Stimulated activated CD4-positive, alpha-beta T cell treated with anti-CD3 and anti-CD28 coated beads, Interleukin-1b, Interleukin-23, amount 100 ng/mL, for 4 hours (primary cell): Measurements from ENCODE around the gene SNCA.

ENCODE experiments used
- DNase-seq, 2 donors: peaks; one replicate each; pipeline ENCODE4 v3.0.0-alpha.2; 2020; ENCODE audit warnings: low read depth in 2 of 2

SNCA gene

DNA sequence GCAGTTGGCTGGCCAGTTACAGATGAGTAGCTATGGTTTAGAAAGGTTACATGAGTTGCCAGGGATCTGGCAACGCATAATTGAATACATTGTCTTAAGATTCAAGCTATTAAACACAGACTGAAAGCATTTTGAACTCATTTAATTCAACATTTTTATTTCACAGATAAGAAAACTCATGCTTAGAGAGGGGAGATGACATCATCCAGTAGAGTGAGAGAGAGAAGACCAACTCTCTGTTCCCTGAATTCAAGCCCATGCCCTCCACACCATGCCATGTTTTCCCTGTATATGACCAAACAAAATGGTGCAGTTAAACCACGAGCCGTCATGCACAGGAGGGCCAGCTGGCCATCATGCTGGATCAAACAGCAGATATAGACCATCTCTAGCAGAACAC is 22.6 kb downstream of the SNCA start:
- DNase-seq, result no peak

DNA sequence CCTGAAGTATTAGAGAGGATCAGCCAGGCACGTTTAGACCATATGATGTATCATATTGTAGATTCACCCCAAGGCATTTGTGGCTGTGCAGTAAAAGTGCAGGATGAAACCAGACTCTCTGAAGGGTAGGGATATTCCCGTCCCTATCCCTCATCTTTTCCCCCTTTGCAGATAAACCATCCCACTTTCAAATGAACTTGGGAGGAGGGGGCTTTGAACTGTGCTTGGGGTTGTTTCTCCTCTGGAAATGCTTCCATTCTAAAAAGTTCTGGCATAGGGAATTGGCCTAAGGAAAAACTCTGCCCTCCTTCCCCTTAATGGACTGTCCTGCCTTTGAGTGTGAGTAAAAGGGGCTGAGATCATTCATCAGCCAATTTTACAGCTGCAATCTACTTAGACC is 23.8 kb downstream of the SNCA start:
- DNase-seq, result no peak

DNA sequence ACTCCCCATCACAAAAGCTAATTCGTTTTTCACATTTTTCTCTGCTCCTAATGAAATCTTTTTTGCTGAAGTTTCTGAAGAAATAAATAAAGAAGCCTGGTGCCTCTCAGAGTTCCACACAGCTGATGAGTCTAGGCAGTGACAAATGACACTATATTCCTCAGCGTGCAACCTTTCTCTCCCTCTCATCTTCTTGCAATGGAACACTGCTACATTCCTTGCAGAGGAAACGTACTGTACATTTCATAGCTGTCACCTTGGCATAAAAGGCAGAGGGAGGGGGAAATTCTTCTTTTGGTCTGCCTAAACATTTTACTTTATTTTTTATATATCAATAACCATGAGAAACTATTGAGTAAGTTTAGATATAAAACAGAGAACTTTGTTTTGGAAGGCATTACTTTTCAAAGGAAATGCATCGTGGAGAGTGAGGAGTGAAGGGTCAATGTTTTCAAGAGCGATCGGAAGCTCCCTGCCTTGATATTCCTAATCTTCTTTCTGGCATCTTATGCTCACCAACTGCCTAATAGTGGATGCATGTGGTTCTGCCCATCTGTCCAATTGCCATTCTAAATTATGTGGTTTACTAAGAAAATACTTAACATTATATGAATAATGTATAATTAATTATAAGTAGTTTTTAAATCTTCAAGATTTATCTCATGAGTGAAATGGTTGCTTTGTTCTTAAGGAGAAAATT is 29.4 kb downstream of the SNCA start:
- no peak for DNase-seq

DNA sequence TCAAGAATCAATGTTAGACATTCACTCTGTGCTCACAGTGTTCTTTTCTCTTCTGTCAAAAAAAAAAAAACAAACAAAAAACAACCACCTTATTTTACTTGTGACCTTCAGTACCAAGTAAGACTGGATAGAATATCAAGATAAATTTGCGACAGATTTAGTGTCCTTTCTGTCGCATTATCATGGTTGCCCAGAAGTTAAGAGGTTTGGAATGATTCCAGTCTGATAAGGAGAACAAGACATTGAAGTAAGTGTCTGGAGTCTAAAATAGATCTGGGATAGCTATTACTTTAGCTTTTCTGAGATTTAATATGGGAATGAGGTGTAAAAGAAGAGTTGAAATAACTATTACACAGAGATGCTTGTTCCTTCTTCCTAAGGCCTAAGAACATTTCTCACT is 31.7 kb downstream of the SNCA start:
- no peak for DNase-seq

DNA sequence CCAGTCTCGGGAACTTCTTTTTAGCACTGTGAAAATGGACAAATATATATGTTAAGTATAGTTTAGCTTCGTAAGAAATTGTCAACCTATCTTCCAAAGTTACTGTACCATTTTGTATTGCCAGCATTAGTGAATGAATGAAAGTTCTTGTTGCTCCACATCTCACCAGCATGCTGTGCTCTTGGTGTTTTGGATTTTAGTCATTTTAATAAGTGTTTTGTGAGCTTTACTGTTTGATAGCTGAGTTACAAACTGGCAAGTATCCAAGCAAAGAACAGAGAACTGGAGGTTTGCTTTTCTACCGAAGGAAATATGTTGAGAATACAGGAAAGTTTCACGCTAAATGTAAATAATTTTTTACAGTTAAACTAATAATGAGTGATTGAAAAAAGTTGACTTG is 33.0 kb downstream of the SNCA start:
- DNase-seq, result no peak

DNA sequence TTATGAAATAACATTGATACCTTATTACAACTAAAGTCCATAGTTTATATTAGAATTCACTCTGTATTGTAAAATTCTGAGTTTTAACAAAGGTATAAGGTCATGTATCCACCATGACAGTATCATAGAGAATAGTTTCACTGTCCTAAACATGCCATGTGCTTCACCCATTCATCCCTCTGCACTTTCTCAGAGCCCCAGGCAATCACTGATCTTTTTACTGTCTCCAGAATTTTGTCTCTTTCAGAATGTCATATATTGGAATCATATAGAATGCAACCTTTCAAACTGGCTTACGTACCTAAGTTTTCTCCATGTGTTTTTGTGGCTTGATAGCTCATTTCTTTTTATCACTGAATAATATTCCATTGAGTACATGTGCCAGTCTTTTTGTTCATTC is 33.9 kb downstream of the SNCA start:
- DNase-seq, result no peak

DNA sequence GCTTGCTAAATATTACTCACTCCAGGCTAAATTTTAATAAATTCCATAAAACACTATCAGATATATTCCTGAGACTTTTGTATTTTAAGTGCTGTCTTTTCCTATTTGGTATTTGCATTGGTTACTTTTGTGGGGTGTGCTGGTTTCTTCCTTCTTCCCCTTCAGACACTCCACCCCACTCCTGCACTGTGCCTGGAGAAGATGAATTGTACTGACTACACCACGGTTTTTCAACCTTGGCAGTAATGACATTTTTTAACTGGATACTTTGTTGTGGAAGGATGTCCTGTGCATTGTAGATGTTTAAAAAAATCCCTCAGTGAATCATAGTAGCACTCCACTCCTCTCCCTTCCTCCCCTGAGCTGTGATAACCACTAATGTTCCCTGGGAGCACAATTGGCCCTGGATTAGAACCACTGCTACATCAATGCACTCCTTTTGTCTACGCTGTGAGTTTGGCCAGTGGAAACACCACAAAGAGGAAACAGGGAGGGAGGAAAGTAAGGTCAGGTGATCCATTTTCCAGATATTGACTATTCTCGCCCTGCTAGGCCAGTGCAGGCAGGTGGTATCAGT is 36.3 kb downstream of the SNCA start:
- DNase-seq, result no peak

DNA sequence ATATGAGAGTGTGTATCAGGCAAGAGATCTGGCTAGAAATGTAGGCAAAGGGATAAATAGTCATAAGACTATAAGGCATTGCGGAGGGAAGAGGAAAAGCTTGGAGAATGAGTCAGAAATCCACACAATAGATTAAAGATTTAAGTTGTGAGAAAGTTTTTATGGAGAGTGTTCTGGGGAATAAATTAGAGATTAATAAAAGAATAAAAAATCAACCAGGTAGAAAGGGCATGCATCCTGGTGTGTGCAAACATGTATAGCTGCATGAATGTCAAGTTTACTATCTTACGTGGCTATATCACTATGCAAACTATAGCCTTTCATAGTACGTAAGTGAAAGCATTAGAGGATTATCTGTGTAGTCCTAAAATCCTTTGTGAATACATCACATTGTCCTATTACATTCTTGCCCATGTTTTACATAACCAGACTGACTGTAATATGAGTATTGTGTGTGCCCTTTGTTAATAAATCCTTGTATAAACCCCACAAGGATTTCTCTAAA is 36.9 kb downstream of the SNCA start:
- no peak for DNase-seq

DNA sequence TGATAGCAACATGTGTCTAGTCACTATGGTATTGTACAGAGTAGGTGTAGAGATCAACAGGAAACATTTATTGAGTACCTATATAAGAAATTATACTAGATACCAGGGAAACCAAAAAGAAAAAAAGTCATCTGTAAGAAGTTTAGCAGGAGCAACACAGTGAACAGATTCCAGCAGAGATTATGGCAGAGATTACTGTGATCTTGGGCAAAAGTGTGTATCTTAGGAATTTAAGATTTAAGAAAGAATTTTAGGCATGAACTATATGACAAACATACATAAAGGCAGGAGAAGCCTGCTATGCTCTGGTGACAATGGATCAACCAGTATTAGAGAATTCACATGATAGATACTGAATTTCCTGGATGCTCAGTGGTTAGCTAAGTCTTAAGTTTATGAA is 37.9 kb downstream of the SNCA start:
- no peak for DNase-seq

DNA sequence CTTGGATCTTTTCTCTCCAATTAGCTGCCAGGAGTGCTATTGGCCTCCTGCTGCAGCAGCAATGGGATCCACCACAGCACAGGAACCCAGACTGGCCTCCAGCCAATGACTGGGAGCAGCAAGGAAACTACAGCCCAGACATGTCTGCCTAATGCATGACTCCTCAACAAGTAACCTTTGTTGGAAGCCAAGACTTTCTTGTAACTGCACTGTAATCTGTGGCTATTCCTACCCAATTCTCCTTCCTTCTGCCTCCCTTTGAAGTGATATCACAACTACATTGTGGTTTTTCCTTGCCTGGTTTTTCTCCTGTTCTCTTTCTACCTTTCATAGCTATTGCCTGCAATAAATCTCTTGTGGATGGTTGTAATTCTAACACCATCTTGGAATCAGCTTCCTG is 39.8 kb downstream of the SNCA start:
- DNase-seq, result no peak

DNA sequence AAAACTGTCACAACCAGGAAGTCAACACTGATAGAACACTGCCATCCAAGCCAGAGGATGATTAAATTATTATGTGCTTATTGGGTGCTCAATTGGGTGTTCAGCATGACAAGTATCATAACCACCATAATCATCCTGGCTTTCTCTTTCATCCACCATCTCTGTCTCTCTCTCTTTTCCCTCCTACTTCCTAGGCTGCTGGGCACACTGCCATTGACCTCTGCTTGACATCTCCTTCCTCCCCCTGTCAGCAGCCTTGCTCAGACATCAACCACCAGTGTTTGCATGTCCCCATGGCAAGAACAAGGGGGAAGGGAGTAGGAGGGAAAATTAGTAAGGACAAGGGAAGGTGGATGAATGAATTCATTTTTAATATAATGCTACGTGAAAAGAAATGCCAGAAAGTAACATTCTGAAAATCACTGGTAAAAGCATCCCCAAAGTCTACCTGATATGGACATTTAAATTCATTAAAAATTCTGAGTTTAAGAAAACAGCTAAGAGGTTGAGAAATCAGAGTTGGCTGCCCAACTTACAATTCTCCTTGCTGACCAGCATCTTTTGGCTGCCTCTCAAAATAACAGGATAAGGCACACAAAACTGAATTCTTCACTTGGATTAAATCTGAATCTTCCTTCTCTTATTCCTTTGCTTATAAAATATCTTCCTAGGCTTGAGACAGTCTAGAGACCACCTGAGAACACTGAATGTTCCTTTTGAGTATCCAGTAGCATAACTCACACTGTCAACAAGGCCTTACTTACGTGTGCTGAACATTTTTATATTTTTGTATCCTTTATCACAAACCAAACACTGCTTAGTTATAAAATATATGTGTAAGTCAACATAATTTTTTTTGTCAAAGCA is 48.5 kb downstream of the SNCA start:
- no peak for DNase-seq

DNA sequence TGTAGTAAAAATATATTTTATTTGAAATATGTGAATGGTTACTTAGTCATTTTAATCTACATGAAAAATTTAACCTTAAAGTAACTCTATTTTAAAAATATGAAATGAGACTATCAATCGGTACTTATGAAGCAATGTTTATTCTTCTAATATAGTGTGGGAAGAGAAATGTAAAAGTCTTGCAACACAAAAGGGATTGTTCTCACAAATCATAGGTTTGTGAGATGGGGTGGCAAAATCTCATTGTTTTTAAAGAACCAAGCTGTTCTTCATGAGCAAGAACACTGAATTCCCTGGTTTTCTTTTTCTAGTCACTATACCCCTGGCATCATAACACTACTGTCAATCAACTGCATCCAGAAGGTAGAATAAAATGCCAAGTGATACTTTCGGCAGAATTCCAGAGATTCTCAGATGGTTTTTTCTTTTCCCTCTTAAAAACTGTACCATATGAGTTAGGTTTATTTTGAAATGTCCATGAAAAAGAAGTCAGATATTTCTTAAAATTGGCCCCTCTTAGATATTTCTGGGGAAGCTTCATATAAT is 52.2 kb downstream of the SNCA start:
- DNase-seq, result no peak

DNA sequence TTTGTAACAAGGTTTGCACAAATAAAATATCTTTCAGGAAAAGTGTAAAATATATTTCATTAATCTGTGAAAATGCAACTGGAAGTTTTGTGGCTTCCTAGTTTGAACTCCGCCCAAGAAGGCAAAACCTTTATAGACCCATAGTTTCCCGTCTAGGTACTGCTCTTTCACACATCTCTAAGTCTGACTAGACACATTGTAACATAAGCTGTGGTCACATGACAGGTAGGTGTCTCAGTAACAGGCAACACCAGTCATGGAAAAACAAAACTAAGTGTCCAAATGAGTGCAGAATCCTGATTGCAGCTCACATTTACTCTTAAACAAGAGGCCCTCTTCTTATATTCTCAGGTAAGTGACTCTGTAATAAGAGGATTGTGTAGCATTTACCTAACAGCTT is 55.6 kb downstream of the SNCA start:
- no peak for DNase-seq

DNA sequence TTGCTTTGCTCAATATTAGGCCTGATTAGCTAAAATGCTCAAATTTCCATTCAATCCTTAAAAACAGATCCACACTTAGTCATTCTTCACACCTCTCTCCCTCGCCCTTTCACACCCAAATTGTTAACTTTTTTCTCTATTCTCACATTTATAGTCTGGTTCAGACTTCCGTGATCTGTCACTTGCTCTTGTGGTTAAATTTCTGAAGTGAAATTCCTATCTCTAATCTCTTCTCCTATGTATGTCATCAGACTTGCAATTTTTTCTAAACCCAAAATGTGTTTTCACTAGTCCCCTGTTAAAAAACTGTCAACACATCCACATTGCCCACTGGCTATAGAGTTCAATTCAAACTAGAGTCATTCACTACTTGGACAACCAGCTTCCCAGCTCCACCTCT is 63.2 kb downstream of the SNCA start:
- DNase-seq, result no peak

DNA sequence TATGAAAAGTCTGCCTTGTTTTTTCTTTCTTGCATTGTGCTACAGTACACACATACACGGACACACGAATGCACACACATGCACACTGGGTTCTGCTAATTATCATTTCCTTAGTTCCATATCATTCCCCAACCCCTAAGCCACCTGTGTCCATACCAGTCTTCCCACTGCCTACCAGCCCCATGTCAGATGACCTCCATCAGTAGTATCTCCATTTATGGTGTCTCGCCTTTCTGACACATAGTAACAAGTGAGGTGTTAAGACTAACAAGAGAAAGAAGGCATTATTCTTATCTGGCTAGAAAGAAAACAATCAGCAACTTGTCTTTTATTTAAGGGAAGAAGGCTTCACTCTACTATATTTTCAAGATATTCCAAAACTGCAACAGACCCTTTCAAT is 67.1 kb downstream of the SNCA start:
- DNase-seq, result no peak

DNA sequence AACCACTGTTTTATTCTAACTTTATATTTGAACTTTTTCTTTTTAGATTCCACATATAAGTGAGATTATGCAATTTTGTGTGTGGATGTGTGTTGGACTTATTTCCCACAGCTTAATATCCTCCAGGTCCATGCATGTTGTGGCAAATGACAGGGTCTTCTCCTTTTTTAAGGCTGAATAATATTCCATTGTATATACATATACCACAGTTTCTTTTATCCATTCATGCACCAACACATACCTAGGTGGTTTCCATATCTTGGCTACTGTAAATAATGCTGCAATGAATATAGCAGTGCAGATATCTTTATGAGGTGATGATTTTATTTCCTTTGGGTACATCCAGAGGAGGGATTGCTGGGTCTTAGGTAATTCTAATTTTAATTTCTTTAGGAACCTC is 69.0 kb downstream of the SNCA start:
- no peak for DNase-seq

DNA sequence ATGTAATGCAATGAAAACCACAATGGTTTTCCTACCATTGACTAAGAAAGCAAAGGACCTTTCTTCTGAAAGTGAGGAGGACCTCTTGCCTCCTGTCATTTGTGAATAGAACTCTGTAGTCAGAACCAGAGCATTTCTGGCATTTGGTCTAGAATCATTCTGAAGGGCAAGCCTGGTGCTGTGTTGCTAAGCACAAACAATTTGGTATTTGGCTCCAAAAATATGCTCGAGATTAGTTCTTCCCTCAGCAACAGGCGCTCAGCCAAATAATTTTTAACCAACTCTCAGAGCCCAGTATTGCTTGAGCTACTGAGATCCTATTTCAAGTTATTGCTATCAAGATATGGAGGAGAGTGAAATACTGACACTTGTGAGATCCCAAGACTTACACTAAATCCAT is 71.0 kb downstream of the SNCA start:
- no peak for DNase-seq

DNA sequence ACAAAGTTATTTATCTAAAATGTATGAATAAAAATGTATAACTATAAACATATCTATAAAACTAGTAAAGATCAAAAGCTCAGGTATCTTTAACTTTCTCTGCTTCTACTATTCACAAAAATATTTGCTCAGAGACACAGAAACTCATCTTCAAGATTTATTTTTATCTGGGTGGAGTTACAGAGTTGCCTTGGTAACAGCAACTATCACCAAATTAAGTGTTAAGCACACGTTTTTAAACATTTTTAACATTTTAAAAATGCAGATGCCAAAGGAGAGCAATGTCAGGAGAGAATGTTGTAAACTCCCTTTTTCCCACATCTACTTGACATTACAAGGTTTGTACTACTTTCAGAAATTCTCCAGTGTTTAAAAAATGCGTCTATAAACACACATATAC is 71.4 kb downstream of the SNCA start:
- DNase-seq, result no peak

DNA sequence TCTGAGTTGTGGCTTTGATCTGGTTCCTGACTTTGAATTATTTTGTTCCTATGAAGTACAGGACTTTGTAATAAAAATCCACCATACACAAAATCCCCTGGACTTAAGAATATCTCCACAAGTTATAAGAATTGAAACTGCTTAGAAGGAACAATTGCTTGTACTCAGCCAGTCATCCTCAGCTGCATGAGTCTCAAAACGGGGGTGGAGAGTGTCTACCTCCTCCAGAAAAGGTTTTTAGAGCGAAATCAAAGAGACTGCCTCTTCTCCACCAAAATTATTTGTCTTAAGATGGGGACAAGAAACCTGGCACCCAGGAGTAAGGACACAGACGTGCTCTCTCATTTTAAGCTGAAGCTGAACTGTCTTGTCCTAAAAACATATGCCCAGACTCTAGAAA is 74.7 kb downstream of the SNCA start:
- DNase-seq, result no peak

DNA sequence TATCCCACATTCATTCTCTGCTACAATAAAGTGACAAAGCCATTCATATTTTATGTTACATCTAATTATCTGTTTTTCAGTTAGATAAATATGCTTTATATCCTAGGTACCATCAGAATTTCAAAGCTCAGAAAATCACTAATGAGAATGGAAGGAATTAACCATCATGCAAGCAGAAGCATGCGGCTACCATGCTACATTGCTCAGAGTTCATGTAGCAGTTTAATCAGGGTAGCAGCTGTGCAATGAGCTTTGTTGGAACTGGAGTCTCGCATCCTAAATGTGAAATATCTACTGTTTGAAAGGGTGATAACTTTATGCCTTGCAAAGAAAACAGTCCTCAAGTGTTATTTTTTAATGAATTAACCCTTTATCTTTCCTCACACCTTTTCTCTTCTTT is 77.5 kb downstream of the SNCA start:
- DNase-seq, result no peak

DNA sequence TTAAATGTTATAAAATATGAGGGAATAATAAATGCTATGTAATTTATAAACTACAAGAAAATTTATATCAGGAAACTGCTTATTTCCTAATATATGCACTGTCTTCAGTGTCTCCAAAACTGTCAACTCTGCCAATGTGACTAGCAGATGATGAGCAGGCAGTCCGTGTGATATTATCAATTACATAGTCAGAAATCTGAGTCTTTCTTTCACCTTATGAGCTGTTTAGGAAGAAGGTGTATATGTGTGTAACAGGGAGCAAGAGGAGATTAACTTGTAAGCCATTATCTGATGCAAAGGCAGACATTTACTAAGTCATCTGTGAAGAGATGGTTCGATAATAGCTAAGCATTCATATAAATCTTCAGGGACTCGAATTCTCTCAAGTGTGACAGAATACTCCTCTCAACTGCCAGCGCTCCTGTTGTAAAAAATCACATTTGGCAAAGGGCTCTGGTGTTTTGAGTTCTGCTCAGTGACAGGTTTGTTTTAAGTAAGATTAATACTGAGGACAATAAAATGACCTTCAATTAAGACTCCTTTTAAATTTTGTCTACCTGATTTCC is 79.7 kb downstream of the SNCA start:
- no peak for DNase-seq

DNA sequence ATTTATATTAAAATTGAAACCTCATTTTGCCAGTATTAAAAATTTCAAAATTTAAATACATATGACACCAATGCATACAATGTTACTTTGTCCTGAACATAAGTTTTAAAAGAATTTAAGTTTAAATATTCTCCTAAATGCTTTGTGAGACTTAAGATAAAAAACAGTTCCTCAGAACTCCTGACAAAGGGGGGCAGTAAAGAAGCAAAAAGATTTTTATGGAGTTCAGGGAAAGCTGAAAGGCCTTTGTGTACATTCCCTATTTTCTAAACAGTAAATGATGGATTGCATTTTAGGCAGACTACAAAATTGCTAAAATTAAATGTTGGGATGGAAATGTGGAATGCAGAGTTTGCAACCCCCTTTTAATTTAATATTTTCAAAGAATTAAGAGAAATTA is 81.7 kb downstream of the SNCA start:
- no peak for DNase-seq
